ENCODE measurements around the gene RHOD.

- TF ChIP-seq CTCF (IDR thresholded peaks at IDR 0.05 in 4 of 5, conservative IDR thresholded peaks at IDR 0.05 in 1 of 5) = no peak
- no peak for TF ChIP-seq POLR2A (IDR thresholded peaks at IDR 0.05)
Measured at GRCh38 chr11:67024410-67024809, 32.2 kb upstream of the RHOD start.
